ENCODE results near the gene ITGA5.

The ITGA5 gene

GRCh38 chr12:54424224-54424623, 5.2 kb upstream of the ITGA5 start:
- TF ChIP-seq CTCF (IDR thresholded peaks at IDR 0.05; ENCODE audit: low read depth, low read length, missing control alignments): no peak
- no peak for DNase-seq
- Histone ChIP-seq H3K27me3 (replicated peaks) (no peaks in the 10 kb centered on the region), H3K36me3 (replicated peaks) (no peaks in the 10 kb centered on the region), H3K4me3 (ENCODE audit: low read depth, low read length) (no peak overlapping the region), H3K27ac (no peak overlapping the region)
- in situ Hi-C loops (cut with HindIII; ENCODE audit: low pct_ligation_motif_present, low sequenced_read_pairs): no loop called here

GRCh38 chr12:54423816-54424150, 4.7 kb upstream of the ITGA5 start:
- H3K27ac ChIP-seq: no peak overlapping the region
- H3K4me3 ChIP-seq (ENCODE audit: low read depth, low read length): no peak overlapping the region
- no peak for TF ChIP-seq CTCF (IDR thresholded peaks at IDR 0.05; ENCODE audit: low read depth, low read length, missing control alignments)
- no peaks in the 10 kb centered on the region for H3K27me3 ChIP-seq (replicated peaks)
- no peak for DNase-seq
- in situ Hi-C loops (cut with HindIII; ENCODE audit: low pct_ligation_motif_present, low sequenced_read_pairs): no loop called here
- no peaks in the 10 kb centered on the region for H3K36me3 ChIP-seq (replicated peaks)

GRCh38 chr12:54421879-54422250, 2.8 kb upstream of the ITGA5 start:
- TF ChIP-seq CTCF (IDR thresholded peaks at IDR 0.05; ENCODE audit: low read depth, low read length, missing control alignments): no peak
- no peaks in the 10 kb centered on the region for H3K27me3 ChIP-seq (replicated peaks)
- H3K36me3 ChIP-seq (replicated peaks): no peaks in the 10 kb centered on the region
- H3K4me3 ChIP-seq (ENCODE audit: low read depth, low read length): no peak overlapping the region
- DNase-seq: no peak
- in situ Hi-C loops (cut with HindIII; ENCODE audit: low pct_ligation_motif_present, low sequenced_read_pairs): no loop called here
- H3K27ac ChIP-seq: no peak overlapping the region

- no peak for TF ChIP-seq CTCF (IDR thresholded peaks at IDR 0.05; ENCODE audit: low read depth, low read length, missing control alignments)
- no peak for DNase-seq
- Histone ChIP-seq H3K27me3 (replicated peaks) (no peaks in the 10 kb centered on the region), H3K4me3 (ENCODE audit: low read depth, low read length) (no peak overlapping the region), H3K36me3 (replicated peaks) (no peaks in the 10 kb centered on the region), H3K27ac (no peak overlapping the region)
- in situ Hi-C loops (cut with HindIII; ENCODE audit: low pct_ligation_motif_present, low sequenced_read_pairs): no loop called here
These were observed 2.3 kb upstream of the ITGA5 start for GRCh38 chr12:54421175-54421878.

- TF ChIP-seq CTCF (IDR thresholded peaks at IDR 0.05; ENCODE audit: low read depth, low read length, missing control alignments): no peak
- in situ Hi-C loops (cut with HindIII; ENCODE audit: low pct_ligation_motif_present, low sequenced_read_pairs): no loop called here
- no peak overlapping the region for H3K4me3 ChIP-seq (ENCODE audit: low read depth, low read length)
- peak overlapping the region; percentile 36 for H3K27ac ChIP-seq
- no peak for DNase-seq
- no peaks in the 10 kb centered on the region for H3K36me3 ChIP-seq (replicated peaks)
- H3K27me3 ChIP-seq (replicated peaks): no peaks in the 10 kb centered on the region
These were observed 1.7 kb upstream of the ITGA5 start for GRCh38 chr12:54420766-54421144.

- in situ Hi-C loops (cut with HindIII; ENCODE audit: low pct_ligation_motif_present, low sequenced_read_pairs): no loop called here
- no peaks in the 10 kb centered on the region for H3K36me3 ChIP-seq (replicated peaks)
- H3K4me3 ChIP-seq (ENCODE audit: low read depth, low read length): peak overlapping the region; percentile 93
- no peak for DNase-seq
- H3K27me3 ChIP-seq (replicated peaks): no peaks in the 10 kb centered on the region
- peak overlapping the region; percentile 75 for H3K27ac ChIP-seq
- TF ChIP-seq CTCF (IDR thresholded peaks at IDR 0.05; ENCODE audit: low read depth, low read length, missing control alignments): no peak
These were observed 502 bp downstream of the ITGA5 start for GRCh38 chr12:54418441-54419087.
